Measurements from ENCODE around the gene ABCA1. TPM values are rescaled to one million over a fixed set of nuclear protein-coding genes. Genes with fewer than 3 reads are reported as not detected.

Gene ABCA1
- polyA plus RNA-seq, 1 donor (not counting 4 experiments of a cell fraction or from before 2014, with no cell fraction given): 23.0 TPM

DNA sequence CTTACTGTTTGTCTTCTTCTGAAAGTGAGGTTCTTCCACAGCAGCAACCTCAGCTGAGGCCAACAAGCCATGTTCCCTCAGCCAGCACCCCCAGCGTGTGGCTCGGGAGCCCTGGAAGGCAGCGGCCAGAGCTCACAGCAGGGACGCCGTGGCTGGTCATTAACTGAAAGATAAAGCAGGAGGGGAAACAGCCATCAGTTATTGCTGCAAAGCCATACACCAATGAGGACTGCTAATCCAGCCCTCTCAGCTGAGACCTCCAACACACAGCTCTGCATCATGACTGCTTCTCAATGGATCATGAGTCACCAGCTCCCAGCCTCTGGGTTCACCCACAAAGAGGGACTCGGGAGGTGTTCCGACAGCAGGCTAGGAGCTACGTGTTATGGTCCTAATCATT lies 24.3 kb downstream of the ABCA1 start:
- no peak overlapping the region for H2AFZ ChIP-seq (ENCODE audit: control insufficient read depth, low read length)
- no peak for DNase-seq (ENCODE audit: low read depth, low spot score)
- no peaks in the 10 kb centered on the region for H3K36me3 ChIP-seq (ENCODE audit: control insufficient read depth in 2 of 2, extremely low read depth in 1 of 2, insufficient read depth in 2 of 2, low read length in 2 of 2)
- H4K20me1 ChIP-seq (ENCODE audit: control insufficient read depth, extremely low read depth, insufficient read depth, low read length): no peaks in the 10 kb centered on the region
- H3K4me2 ChIP-seq (ENCODE audit: control insufficient read depth, extremely low read depth, insufficient read depth, low read depth, low read length): peak overlapping the region; percentile 72
- dilution Hi-C loops (cut with MboI; ENCODE audit: extremely low pct_ligation_motif_present, low sequenced_read_pairs): no loop called here
- peaks cover 70% of the 10 kb centered on the region for H3K79me2 ChIP-seq (ENCODE audit: control insufficient read depth, insufficient read depth, low read length)
- no peak overlapping the region for H3K9ac ChIP-seq (ENCODE audit: control insufficient read depth, extremely low read depth, insufficient read depth, low read length)
- H3K4me1 ChIP-seq (ENCODE audit: control insufficient read depth, extremely low read depth, insufficient read depth, low read length): peaks cover 82% of the 10 kb centered on the region
- no peaks in the 10 kb centered on the region for H3K9me1 ChIP-seq (ENCODE audit: control insufficient read depth, extremely low read depth, insufficient read depth, low read length)
- H3K4me3 ChIP-seq (ENCODE audit: control insufficient read depth in 2 of 3, extremely low read depth in 1 of 3, insufficient read depth in 2 of 3, low read depth in 1 of 3, low read length in 3 of 3): peak overlapping the region in 2 of 3 experiments; percentile 36 to 52
- peak overlapping the region; percentile 59 for H3K27ac ChIP-seq (ENCODE audit: control insufficient read depth, insufficient read depth, low read length)
- FAIRE-seq: peak; percentile 96
- TF ChIP-seq, protein P1, sequence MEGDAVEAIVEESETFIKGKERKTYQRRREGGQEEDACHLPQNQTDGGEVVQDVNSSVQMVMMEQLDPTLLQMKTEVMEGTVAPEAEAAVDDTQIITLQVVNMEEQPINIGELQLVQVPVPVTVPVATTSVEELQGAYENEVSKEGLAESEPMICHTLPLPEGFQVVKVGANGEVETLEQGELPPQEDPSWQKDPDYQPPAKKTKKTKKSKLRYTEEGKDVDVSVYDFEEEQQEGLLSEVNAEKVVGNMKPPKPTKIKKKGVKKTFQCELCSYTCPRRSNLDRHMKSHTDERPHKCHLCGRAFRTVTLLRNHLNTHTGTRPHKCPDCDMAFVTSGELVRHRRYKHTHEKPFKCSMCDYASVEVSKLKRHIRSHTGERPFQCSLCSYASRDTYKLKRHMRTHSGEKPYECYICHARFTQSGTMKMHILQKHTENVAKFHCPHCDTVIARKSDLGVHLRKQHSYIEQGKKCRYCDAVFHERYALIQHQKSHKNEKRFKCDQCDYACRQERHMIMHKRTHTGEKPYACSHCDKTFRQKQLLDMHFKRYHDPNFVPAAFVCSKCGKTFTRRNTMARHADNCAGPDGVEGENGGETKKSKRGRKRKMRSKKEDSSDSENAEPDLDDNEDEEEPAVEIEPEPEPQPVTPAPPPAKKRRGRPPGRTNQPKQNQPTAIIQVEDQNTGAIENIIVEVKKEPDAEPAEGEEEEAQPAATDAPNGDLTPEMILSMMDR (optimal IDR thresholded peaks at IDR 0.05 in 1 of 3, IDR thresholded peaks at IDR 0.05 in 1 of 3, conservative IDR thresholded peaks at IDR 0.05 in 1 of 3; ENCODE audit: extremely low read depth in 1 of 3, insufficient read depth in 2 of 3, low read length in 3 of 3): no peak
- H3K9me3 ChIP-seq (ENCODE audit: control insufficient read depth, low read depth, low read length): no peaks in the 10 kb centered on the region
- H3K27me3 ChIP-seq (ENCODE audit: control insufficient read depth, extremely low read depth, insufficient read depth, low read length): no peaks in the 10 kb centered on the region

GRCh38 chr9:104900871-104901270 lies 27.1 kb downstream of the ABCA1 start:
- peak overlapping the region; percentile 70 for H3K4me2 ChIP-seq (ENCODE audit: control insufficient read depth, extremely low read depth, insufficient read depth, low read depth, low read length)
- dilution Hi-C loops (cut with MboI; ENCODE audit: extremely low pct_ligation_motif_present, low sequenced_read_pairs): no loop called here
- no peaks in the 10 kb centered on the region for H3K9me3 ChIP-seq (ENCODE audit: control insufficient read depth, low read depth, low read length)
- no peak overlapping the region for H2AFZ ChIP-seq (ENCODE audit: control insufficient read depth, low read length)
- H3K9ac ChIP-seq (ENCODE audit: control insufficient read depth, extremely low read depth, insufficient read depth, low read length): peak overlapping the region; percentile 45
- peaks cover 80% of the 10 kb centered on the region for H3K4me1 ChIP-seq (ENCODE audit: control insufficient read depth, extremely low read depth, insufficient read depth, low read length)
- FAIRE-seq (peak; percentile 98), DNase-seq (ENCODE audit: low read depth, low spot score) (no peak)
- no peaks in the 10 kb centered on the region for H3K9me1 ChIP-seq (ENCODE audit: control insufficient read depth, extremely low read depth, insufficient read depth, low read length)
- TF ChIP-seq, protein P1 (optimal IDR thresholded peaks at IDR 0.05 in 1 of 3, IDR thresholded peaks at IDR 0.05 in 1 of 3, conservative IDR thresholded peaks at IDR 0.05 in 1 of 3; ENCODE audit: extremely low read depth in 1 of 3, insufficient read depth in 2 of 3, low read length in 3 of 3): no peak
- TF ChIP-seq EZH2 (IDR thresholded peaks at IDR 0.05; ENCODE audit: low read length): no peak
- H3K27ac ChIP-seq (ENCODE audit: control insufficient read depth, insufficient read depth, low read length): peak overlapping the region; percentile 82
- H3K79me2 ChIP-seq (ENCODE audit: control insufficient read depth, insufficient read depth, low read length): peaks cover 70% of the 10 kb centered on the region
- no peaks in the 10 kb centered on the region for H3K36me3 ChIP-seq (ENCODE audit: control insufficient read depth in 2 of 2, extremely low read depth in 1 of 2, insufficient read depth in 2 of 2, low read length in 2 of 2)
- H4K20me1 ChIP-seq (ENCODE audit: control insufficient read depth, extremely low read depth, insufficient read depth, low read length): no peaks in the 10 kb centered on the region
- H3K27me3 ChIP-seq (ENCODE audit: control insufficient read depth, extremely low read depth, insufficient read depth, low read length): no peaks in the 10 kb centered on the region
- H3K4me3 ChIP-seq (ENCODE audit: control insufficient read depth in 2 of 3, extremely low read depth in 1 of 3, insufficient read depth in 2 of 3, low read depth in 1 of 3, low read length in 3 of 3): peak overlapping the region in 1 of 3 experiments; percentile 23

Measured in keratinocyte (primary cell).